Measurements from ENCODE around the gene GLUD1. TPM values are rescaled to one million over a fixed set of nuclear protein-coding genes. Genes with fewer than 3 reads are reported as not detected.
A peak's percentile ranks its signal among the peaks of the same experiment; 100 is the strongest.
"Not testable (repeated sequence)": the region's sequence is repeated elsewhere in the genome, so short reads cannot be mapped to it uniquely, and the experiment has no call there.

The GLUD1 gene
- total RNA-seq, 1 donor from 2014 or later: 101 TPM

DNA sequence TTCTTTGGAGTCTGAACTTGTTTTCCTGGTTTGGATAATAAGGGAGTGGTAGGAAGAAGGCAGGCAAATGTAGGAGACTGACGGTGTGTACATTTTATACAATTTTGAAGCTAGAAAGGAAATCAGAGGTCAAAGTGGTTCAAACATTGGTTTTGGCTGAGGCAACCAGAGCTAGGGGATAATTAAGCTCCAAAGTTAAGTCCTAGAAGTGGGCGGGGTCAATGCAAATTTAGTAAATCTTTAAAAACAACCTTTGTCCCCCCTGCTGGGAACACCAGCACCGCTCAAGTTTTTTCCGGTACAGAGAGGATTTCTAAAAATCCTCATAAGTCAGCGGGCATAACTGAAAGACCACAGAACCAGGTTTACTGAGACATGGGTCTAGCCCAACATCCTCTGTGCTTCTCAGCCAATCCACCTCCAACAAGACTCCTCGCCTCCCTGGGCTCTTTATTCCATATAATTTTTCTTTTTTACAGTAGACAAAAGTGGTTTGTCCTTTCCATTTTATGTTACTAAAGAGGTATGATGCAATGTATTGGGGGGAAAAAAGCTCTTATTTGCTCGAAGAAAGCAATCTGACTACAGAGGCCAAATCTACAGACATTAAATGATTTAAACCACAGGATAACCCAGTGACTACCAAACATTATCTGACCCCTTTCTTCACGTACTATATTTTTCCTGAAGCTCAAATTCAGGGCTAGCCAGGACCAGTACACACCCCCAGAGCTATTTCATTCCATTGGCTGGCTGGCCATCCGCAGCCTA, 1.6 kb downstream of the GLUD1 start:
- intact Hi-C loops (cut with DNase I): no loop called here
- no peak for ATAC-seq (ENCODE audit: poor library complexity)
- DNase-seq: no peak

DNA sequence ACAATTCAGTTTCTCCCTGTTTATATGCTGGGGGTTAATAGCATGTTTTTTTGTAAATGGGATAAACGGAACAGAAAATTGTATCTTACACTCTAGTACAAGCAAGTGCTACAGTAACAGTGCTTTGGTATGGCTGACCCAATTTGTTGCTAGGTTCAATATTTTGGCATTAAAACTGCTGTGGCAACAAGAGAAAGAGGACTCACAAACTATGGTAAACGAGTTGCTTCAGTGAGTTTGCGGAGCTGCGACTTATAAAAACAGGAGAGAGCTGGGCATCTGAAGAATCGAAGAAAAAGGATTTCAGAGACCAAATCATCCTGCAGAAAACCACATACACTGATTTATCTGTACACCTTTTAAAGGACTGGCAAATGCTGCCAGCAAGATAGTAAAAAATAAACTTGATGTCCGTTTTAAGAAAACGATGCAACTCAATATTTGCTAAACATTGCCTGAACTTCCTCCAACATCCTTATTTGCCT, 2.2 kb downstream of the GLUD1 start:
- intact Hi-C loops (cut with DNase I): no loop called here
- no peak for DNase-seq
- no peak for ATAC-seq (ENCODE audit: poor library complexity)

DNA sequence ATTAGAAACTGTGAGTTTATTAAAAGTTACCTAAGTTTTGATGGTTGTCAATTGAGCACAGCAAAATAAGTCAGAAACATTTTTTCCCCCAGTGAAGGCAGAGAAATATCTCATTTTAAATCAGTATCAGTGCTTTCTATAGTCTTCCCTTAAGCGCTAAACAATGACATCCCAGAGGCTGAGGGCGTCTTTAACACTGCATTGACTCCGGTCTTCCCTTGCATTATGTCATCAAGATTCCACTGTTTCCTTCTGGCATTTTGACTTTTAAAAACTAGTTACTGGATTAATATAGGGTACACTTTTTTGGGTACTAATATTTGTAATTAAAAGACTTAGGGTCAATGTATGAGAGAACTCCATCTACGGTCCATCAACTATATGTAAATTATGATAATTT, 3.9 kb downstream of the GLUD1 start:
- intact Hi-C loops (cut with DNase I): no loop called here
- DNase-seq (no peak), ATAC-seq (ENCODE audit: poor library complexity) (no peak)

DNA sequence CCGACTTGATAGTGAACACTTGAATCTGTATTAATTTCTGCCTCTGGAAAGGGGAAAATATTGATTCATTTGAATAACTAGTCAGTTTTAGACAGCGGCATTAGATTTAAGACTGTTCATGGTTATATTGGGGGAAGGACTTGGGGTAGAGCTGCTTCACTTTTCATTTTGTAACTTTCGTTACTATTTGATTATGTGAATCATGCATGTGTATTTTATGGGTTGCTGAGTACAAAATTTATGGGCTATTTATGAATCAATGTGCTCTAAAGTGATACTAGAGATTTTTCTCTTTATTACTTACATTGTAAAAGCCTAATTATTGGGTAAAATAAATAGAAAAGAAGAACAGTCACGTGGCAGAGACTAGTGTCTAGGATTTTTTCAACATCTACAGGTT, 4.9 kb downstream of the GLUD1 start:
- intact Hi-C loops (cut with DNase I): no loop called here
- ATAC-seq (ENCODE audit: poor library complexity) (no peak), DNase-seq (no peak)

DNA sequence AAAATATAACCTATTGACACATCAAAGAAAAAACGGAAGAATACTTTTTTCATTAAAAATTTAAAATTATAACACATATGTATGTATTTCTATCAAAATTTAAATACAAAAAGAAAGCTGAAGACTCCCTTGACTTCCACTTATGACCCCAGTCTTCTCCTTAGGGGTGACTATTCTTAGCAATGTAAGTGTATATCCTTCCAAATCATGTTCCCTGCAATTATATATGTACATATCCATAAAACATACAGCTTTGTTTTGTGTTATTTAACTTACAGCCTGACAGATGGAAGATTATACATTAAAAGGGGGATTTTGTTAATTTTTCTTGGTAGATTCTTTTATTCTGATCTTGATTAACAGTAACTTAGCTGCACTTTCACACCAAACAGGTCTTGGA, 9.1 kb downstream of the GLUD1 start:
- intact Hi-C loops (cut with DNase I): no loop called here
- ATAC-seq (ENCODE audit: poor library complexity): no peak
- no peak for DNase-seq

DNA sequence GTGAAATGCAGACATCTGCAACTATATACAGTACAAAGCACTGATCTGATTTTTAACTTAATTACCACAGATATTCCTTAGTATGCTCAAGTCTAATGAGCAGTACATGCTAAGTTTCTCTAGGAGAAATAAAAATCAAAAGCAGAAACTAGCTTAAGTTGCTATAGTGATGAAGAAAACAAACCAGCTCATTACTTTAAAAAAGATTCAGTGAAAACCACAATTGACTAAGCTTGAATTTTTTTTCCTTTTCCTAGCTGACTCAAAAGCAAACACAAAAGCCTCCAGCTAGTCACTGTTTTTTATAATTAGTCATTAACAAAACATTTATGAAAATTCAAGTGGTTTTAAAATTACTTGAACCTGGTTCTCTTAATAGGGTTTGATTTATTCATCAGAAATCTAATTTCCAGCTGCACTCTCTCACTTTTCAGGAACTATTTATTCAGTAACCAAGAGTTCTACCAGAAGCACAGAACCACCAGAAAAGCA, 10.3 kb downstream of the GLUD1 start:
- intact Hi-C loops (cut with DNase I); DNase-seq: not testable (repeated sequence)
- peak; percentile 11 for ATAC-seq (ENCODE audit: poor library complexity)

DNA sequence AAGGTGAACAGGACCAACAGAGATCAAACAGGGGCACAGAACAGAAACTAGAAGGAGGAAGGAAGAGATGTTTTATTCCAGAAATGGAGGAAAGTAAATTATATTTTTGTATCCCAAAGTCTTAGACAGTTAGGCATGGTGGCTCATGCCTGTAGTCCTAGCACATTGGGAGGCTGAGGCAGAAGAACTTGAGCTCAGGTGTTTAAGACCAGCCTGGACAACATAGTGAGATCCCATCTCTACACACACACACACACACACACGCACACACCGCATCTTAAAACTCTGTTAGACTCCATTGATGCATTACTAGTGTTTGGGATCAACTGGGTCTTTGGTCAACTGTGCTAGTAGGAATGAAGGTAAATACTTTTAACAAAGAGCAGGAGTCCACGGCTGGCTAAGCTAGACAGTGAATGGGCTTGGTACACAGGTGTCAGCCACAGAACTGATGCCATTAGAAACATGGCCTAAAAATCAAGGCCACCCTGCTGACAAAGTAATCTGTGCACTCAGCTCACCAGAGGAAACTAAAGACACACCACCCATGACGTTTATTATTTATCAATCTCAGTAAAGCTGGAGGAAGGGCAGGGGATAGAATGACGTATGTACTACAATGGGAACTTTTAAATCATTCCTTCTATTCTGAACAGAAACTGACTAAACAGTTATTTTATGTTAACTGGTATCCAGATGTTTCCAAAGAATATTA, 10.9 kb downstream of the GLUD1 start:
- intact Hi-C loops (cut with DNase I); DNase-seq: not testable (repeated sequence)
- ATAC-seq (ENCODE audit: poor library complexity): peak; percentile 57

DNA sequence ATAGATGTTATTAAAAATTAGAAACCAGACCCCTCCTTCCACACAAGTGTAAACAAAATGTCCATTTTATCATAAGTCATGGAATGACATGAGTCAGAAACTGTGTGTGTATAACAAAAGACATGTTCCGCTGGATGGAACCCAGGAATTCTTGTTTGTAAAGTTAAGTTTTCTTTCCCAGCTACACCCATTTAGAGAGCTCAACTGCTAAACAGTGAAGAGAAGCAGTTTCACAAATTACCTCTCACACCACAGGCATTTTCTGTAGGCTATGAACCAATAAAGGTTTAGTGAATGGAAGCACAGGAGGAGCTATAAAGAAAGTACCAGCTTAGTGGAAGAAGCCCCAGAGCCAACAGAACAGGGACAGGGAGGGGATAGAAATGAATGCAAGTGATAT, 12.4 kb downstream of the GLUD1 start:
- not testable (repeated sequence) for DNase-seq
- peak; percentile 42 for ATAC-seq (ENCODE audit: poor library complexity)

DNA sequence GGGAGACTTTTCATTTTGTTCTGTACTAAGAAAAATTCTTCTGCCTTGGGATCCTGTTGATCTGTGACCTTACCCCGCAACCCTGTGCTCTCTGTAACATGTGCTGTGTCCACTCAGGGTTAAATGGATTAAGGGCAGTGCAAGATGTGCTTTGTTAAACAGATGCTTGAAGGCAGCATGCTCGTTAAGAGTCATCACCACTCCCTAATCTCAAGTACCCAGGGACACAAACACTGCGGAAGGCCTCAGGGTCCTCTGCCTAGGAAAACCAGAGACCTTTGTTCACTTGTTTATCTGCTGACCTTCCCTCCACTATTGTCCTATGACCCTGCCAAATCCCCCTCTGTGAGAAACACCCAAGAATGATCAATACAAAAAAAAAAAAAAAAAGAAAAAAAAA, 13.1 kb downstream of the GLUD1 start:
- DNase-seq; intact Hi-C loops (cut with DNase I); ATAC-seq (ENCODE audit: poor library complexity): not testable (repeated sequence)

More for the DNA sequence above, 12.4 kb downstream of the GLUD1 start:
- intact Hi-C loops (cut with DNase I): not testable (repeated sequence)

DNA sequence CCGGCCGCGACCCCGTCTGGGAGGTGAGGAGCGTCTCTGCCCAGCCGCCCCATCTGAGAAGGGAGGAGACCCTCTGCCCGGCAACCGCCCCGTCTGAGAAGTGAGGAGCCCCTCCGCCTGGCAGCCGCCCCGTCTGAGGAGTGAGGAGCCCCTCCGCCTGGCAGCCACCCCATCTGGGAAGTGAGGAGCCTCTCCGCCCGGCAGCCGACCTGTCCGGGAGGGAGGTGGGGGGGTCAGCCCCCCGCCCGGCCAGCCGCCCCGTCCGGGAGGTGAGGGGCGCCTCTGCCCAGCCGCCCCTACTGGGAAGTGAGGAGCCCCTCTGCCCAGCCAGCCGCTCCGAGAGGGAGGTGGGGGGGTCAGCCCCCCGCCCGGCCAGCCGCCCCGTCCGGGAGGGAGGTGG, 14.0 kb downstream of the GLUD1 start:
- DNase-seq; intact Hi-C loops (cut with DNase I); ATAC-seq (ENCODE audit: poor library complexity): not testable (repeated sequence)

DNA sequence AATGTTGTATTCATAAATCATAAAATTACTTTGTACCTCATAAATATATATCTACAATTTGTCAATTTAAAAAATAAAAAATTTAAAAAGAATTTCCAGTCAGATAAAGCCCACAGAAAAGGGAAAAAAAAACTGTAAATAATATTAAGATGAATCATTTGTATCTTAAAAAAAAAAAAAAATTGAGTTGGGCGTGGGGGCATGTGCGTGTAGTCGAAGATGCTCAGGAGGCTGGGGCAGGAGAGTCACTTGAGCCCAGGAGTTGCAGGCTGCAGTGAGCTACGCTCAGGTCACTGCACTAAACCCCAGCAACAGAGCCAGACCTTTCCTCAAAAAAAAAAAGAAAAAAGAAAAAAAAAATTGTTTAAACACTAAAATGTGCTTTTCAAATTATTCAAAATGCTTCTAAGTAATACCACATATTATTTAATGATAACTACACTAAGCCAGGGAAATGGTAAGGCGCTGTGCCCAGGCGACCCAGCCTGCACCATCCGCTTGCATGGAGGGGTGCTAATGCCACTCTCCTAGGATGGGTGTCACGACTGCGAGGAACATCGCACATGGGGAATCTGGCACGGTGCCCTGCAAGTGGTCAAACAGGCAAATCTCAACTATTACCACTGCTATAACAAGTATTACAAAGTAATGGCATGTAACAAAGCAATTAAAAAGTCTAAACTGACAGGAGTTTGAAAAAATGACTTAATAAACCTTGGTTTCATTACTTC, 15.4 kb downstream of the GLUD1 start:
- DNase-seq (no peak), ATAC-seq (ENCODE audit: poor library complexity) (no peak)
- intact Hi-C loops (cut with DNase I): no loop called here

DNA sequence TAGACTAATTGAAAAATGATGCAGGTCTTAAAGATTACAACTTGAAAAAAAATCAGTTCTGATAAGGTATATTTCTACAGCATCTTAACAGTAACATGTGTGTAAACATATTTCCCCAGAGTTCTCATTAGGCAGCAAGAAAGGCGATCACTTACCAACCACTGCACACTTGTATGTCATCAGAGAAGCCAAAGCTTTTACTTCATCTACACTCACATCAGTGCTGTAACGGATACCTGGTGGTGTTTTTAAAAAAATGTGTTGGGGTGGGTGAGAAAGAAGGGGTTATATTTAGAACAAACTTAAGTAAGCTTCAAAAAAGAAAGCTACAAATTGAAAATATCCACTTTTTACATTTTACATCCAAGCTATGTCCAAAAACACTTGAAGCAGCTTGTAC, 18.2 kb downstream of the GLUD1 start:
- ATAC-seq (ENCODE audit: poor library complexity); intact Hi-C loops (cut with DNase I): not testable (repeated sequence)

DNA sequence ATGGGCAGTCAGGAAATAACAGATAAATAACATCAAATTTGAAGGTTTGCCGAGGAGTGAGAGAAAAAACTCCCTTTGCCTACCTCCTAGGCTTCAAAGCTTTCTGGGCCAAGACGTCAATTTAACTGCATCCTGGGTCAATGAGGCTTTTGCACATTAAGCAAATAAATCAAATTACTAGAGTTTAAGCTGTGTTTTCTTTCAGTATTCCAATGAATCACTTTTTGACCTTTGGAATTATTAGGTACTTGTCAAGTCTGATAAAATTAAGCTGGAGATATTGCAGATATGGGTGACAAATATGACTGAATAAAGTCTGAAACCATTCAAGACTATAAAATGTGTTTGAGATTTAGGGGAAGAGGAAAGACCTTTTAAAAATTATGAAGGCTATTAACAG, 22.2 kb downstream of the GLUD1 start:
- DNase-seq: no peak
- intact Hi-C loops (cut with DNase I): no loop called here
- no peak for ATAC-seq (ENCODE audit: poor library complexity)

More for the DNA sequence above, 18.2 kb downstream of the GLUD1 start:
- DNase-seq: not testable (repeated sequence)

DNA sequence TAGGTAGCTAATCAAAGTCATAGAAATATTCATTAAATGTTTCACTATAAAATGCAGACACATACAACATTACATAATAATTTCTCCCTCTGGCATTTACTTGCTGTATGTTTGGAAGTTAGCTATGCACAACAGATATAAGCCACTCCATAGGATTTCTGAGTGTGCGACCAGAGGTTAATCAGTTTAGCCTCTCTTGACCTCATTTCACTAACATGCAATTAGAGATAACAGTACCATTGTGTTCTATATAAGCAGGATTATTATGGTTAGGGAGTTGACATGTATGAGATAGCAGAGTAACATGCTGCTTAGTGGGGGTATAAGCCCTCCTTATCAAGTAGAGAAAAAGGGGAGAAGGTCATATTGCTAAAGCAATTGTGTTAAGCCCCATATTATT, 26.4 kb downstream of the GLUD1 start:
- intact Hi-C loops (cut with DNase I): no loop called here
- ATAC-seq (ENCODE audit: poor library complexity): no peak
- no peak for DNase-seq

DNA sequence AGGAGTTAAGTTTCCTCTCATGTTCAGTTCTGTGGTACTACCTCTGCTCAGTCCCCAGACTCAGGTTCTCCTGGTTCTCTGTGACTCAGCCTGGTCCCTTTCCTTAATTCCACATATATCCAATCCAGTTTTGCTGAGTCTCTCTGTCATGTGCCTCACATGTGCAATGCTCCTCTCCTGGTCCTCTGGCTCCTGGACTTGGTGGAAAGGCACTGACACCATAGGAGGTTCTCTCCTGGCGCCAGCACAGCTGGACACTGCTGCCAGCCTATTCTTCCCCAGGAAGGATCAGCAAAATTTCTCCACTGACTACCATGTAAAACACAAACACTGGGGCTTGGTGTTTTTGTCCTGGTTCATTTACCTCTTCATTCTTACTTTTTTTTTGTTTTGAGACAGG, 27.8 kb downstream of the GLUD1 start:
- no peak for ATAC-seq (ENCODE audit: poor library complexity)
- intact Hi-C loops (cut with DNase I): no loop called here

DNA sequence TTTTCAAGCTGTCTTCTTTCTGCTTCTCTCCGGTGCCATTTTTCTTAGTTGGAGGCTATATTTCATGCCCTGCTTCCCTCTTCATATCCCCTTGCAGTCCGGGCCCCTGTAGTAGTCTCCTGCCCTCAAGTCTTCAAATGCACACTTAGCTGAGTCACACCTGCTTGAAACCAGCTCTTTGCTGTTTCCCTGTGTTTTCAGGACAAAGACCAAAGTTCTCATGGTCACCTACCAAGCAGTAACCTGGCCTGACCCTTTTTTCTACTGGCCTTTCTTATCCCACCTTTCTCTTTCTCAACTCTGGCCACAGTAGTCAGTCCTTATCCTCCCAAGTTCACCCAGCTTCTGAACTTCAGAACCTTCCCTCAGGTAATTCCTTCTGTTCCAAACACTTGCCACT, 28.5 kb downstream of the GLUD1 start:
- ATAC-seq (ENCODE audit: poor library complexity): no peak
- no peak for DNase-seq
- intact Hi-C loops (cut with DNase I): no loop called here

More for the DNA sequence above, 27.8 kb downstream of the GLUD1 start:
- no peak for DNase-seq

DNA sequence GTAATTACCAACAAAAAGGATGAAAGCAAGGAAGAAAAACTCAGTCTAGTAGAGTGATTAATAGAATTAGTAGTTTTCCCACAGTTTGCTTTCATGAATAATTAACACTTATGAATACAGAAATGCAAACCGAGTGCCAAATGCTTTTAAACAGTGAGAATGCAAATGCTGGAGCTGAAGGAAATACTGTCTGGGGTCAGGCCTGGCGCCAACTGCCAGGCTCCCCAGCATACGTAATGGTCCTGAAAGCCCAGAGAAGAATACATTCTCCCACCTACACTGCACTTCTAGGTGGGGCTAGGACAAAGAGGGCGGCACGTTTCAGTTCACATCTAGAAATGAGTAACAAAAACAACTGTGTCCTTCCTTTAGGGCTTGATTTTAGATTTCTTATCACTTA, 30.0 kb downstream of the GLUD1 start:
- intact Hi-C loops (cut with DNase I): no loop called here
- no peak for ATAC-seq (ENCODE audit: poor library complexity)
- no peak for DNase-seq

DNA sequence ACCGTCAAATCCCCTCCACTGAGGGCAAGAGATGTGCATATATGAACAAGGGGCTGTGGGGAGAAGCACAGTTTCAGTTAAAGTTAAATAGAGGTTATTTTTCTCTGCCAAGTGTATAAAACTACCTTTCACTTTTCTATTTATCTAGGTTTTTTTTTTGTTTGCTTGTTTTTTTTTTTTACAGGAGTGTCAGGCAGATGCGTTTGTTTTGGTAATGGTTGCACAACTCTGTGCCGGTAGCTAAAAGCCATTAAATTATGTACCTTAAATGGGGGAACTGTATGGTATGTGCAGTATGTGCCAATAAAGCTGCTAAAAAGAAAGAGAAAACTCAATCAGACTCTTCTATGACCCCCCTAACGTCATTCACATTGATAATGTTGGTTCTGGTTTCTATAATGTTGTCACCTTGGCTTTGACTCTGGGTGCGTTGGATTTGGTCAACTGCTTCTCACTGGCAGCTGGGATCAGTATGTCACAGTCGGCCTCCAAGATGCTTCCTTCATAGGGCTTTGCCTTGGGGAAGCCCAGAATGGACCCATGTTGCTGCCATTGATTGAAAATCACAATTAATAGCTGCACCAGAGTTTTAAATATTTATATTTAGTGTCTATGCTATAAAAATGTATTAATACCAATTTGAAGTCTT, 34.2 kb downstream of the GLUD1 start:
- intact Hi-C loops (cut with DNase I): no loop called here
- DNase-seq (no peak), ATAC-seq (ENCODE audit: poor library complexity) (no peak)

DNA sequence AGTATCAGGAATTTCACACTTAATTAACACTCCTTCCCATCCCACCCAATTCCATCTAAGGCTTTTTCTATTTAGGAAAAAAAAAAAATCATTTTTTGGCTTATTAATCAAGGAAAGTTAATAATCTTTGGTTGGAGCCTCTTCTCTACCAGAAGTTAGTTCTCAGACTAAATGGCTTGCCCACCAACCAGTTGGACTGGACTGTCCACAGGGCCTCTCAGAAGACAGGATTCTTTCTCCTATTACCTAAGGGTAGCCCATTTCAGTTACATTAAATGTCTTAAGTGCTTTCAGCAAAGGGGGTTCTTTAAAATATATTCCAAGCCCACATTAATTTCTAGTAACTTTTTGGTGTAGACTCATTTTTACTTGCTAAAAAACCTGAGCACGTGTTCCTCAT, 35.2 kb downstream of the GLUD1 start:
- ATAC-seq (ENCODE audit: poor library complexity): no peak
- no peak for DNase-seq
- intact Hi-C loops (cut with DNase I): no loop called here

Measured in Right ventricle myocardium superior (tissue), 1 donor.